GM18870 (cell line): ENCODE results near the gene ASTN1.

Source experiments
- ATAC-seq: cut with Tn5 transposase; IDR thresholded peaks from one replicate; pipeline ENCODE4 v1.9.1; 2021; ENCODE audit warnings: moderate library complexity; ENCODE audit not compliant: unreplicated experiment

The ASTN1 gene

DNA sequence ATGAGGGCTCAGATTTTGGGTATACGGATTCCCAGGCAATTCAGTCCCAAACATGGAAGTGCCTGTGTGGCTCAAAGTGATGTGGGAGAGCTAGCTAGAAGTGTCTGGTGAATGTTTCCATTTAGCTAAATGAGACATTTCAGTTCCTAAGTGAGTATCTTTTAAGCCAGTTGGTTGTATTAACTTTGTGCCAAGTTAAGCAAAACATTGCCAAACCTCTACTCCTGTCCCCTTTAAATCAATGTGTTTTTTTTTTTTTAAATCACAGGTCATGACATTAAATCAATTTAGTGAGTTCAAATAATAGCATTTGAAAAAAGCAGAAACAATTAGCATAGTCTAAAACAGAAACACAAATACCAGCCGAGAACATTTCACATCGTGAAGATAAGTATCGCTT, 230.1 kb downstream of the ASTN1 start:
- ATAC-seq = no peak

DNA sequence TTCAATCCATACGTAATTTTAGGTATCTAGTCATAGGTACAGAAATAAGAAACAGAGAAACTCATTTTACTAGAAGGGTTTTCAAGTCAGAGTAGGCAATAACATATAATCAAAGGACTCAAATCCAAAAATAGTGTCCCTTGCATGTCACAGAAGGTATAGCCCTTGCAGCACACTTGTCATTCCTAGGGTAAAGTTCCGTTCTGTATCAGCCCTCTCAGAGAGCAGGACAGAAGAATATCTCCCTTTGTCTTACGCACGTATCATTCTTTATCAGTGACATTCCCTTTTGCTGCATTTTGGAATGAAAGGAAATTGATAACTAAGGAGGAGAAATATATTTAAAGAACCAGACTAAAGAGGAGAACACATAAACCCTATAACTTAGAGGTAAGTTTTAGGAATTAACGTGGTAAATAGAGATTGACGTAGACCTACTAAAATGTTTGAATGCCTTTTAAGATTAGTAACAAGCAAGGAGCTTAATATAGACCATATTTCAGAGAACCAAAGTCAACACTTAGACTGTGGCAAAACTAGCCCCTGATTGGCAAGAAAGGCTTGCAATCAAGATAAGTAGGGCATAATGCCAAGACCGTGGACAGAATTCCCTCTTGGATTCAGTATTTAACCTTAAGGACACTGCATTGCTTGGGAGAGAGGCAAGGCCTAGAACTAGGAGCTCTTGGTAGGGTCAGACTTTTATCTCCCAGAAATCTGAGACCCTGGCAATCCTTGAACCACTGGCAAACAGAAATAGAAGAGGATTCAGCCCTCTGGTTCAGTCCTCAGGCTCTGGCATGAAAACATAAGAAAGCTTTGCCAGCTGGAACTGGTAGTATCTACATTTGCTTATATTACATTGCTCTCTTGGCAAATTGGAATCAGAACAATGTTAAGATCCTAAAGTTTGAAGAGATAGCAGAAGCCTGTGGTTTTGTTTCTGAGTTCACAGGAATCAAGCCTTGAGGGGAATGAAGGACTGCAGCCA, 232.1 kb downstream of the ASTN1 start:
- no peak for ATAC-seq

- no peak for ATAC-seq
Measured at GRCh38 chr1:176931526-176931925, 233.0 kb downstream of the ASTN1 start.

- no peak for ATAC-seq
Measured at GRCh38 chr1:176926330-176927086, 238.0 kb downstream of the ASTN1 start.

DNA sequence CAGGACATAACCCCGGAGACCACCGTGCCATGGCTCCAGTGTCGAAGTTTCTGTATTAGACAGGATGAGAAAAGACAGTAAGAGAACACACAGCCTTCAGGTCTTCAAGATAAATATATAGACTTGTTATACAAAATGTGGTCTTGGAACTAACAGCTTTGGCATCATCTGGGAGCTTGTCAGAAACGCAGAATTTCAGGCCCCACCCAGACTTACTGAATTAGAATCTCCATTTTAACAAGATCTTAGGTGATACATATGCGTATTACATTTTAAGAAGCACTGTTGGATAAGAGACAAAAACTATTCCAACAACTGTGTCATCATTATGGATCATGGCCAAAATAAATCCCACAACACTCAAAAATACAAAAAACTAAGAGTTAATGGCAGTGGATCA, 239.3 kb downstream of the ASTN1 start:
- no peak for ATAC-seq

DNA sequence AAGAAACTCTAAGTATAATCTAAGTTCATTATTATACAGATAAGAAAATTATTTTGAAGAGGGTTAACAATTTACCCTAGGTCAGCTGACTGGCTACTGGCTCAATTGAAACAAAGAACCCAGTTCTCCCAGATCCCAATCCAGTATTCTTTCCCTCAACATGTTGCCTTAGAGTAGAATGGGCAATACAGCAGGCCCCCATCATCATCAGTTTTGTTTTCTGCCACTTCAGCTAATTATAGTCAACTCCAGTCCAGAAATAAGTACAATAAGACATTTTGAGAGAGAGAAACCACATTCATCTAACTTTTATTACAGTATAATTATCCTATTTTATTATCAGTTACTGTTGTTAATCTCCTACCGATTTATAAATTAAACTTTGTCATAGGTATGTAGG, 241.2 kb downstream of the ASTN1 start:
- no peak for ATAC-seq

DNA sequence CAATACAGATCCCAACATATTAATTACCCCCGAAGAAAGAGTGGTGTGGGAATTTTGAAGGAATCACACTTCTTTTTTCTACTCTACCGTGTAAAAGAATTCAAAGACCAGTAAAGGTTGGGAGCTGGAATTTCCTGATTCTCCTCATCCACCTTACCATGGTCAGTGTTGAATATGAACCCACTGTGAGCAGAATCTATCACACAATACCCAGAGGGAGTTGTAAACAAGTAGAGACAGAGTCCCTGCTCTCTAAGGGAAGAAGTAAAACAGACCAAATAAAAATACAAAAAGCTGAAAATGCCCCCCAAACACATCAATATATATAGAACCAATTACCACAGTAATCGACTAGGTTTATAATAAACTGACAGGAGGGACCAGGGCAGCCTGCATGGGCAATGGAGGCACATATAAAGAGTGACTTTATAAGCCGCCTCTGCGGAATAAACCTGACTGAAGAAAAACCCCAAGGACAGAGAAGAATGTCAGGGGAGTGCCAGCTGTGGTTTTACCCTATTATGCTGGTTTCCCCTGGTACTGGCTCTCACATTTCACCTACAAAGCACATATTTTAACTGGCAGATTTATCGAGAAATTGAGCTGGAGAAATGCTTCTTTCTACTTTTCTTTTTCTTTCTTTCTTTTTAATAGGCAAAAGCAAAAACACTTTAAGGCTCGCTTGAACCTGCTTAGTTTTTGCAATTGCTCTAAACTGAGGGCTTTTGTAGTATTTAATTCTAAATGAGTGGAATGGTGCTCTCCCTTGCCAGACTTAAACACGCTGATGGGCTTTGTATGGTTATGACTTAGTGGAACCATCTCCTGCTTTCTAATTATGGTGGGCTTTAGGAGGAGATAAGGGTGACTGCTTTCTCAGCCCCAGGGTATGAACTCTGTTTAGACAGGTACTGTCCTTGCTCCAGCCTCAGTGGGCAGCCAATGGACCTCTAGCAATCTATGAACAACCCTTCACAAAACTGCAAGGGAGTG, 244.8 kb downstream of the ASTN1 start:
- no peak for ATAC-seq

- no peak for ATAC-seq
Measured at GRCh38 chr1:176905648-176906047, 258.9 kb downstream of the ASTN1 start.

DNA sequence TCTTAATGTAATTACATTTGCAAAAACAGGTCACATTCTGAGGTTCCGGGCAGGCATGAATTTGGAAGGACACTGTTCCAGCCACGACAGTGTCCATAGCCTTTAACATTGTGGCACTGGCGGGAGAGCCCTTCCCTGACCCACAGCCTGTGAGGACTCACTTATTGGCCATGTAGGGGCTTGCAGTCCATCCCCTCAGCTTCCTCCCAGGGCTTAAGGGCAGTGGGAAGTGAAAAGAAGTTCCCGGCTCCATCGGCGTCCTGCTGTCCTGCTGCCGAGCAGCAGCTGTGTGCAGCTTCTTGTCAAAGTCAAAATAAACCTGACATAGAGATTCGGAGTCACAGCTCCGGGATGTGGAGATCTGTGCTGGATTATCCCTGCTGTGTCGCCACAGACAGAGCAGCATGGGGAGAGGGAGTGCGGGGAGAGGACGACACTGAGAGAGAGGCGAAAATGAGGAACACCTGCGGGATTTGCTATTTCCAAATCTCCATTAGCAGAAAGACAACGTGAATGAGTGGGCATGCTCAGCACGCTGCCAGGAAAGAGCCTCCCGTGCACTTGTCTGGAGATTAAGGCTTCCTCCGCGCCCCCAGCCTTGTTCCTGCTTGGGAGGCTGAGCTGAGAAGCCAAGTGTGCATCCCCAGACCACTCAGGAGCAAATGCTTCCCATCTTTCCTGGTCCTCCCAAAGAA, 260.3 kb downstream of the ASTN1 start:
- no peak for ATAC-seq

DNA sequence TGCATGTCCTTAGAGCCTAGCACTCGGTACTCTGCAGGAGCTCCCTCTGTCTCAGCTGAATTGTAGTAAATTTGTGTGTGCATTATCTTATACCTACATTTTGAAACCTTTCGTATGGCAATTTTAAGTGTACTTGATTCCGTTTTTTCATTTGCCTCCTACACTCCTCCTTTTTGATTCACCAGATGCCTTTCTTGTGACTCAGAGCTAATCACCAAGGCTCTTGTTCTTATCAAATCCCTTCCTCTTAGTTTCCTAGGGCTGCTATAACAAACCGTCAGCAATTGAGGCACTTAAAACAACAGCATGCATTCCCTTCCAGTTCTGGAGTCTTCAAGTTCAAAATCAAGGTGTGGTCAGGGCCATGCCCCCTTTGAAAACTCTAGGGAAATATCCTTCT, 261.0 kb downstream of the ASTN1 start:
- ATAC-seq = no peak

DNA sequence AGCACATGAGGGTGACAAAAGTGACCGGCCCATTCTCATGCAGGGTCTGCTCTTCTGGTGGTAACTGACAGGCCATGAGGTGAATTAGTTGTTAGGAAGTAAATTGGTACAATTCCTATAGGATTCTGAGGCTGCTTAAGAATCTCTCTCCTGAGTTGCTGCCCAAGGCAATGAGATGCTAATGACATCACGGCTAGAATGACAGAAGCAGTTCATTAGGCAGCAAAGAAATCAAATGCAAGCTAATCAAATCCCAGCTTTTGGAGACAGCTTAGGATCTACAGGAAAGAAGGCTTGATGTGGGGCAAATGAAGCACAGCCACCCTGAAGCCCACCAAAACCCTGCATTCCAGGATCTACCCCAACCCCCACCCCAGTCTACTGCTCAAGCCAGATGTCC, 265.2 kb downstream of the ASTN1 start:
- ATAC-seq = no peak

DNA sequence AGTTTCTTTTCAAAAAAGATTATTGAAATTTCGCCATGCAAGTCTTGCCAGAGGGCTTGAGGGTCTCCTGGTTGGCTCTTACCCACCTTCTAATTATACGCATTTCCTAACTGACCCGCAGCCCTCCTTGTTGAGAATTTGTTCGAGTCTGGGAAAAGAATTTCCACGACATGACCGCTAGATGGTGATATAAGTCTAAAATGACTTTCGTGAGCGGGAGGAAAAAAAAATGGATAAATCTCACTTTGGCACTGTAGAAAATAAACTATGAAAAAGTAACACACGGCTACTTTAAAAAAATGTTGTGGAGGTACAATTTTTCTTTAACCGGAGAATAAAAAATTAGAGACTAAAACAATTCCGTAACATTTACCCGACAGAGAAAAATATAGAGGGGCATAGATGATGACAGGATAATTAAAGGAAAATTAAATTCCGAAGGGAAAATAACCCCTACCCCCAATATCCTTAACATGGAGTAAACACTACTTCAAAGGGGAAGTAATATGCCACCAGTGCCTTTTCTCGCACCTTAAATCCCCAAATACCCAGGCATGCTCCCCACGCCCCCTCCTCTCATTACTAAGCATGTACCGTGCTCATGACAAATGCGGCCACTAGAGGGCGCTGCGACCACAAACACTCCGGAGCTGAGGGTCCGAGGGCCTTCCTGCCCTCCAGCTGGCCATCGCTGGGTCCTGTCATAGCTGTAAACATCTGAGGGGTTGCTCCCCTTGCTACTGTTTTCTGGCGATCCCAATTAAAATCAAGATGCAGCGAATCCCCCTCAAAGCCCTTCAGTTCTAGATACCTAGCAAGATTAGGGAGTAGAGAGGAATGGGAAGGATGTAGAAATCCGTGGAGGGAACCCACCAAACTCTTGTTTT, 266.9 kb downstream of the ASTN1 start:
- no peak for ATAC-seq

GRCh38 chr1:176896216-176896615, 268.3 kb downstream of the ASTN1 start:
- no peak for ATAC-seq

GRCh38 chr1:176894450-176894849, 270.1 kb downstream of the ASTN1 start:
- ATAC-seq = no peak

DNA sequence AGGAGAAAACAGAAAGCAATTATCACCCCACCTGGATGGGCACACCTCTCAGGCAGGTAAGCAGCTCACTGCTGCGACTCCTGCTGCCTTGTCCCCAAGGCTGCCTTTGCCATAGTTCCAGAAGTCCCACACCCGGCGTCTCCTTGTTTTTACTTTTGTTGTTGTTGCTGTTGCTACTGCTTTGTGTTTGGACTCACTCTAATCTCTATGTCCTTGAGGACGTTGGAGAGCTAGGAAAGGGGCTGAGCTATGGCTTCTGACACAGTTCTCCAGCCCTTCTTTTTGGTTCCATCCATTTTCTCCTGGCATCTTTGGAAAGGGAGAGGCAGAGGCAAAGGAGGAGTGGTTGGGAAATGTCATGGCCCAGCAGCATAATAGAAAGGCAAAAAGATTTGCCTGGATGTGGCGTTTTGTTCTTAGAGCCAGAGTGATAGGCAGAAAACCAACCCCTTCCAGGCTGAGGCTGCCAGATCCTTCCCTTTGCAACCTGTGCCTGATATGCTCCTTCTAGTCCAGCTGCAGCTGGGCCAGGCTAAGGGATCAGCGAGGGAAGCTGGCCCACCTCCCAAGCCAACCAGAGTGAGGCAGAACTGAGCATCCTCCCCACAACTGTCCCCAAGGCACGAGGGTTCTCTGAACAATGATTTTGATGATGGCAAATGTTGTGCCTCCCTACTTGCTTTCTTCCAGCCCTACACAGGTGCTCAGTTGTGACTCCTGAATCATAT, 270.7 kb downstream of the ASTN1 start:
- no peak for ATAC-seq

GRCh38 chr1:176888471-176889032, 276.0 kb downstream of the ASTN1 start:
- ATAC-seq = no peak

DNA sequence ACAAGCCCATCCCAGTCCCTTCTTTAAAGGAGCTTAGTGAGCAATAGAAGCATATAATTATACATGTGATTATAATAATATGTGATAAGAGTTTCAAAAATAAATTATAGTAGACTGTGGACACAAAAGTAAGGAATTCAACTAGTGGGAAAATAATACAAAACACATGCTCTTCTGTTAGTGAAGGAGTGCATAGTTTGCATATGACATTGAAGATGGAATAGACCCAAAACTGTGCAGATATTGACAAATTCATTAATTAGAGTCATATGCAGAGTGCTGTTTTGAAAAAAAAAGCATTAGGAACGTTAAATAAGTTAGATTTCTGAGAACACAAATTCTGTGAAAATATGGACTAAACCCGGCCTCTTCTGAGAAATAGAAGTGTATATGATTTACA, 278.8 kb downstream of the ASTN1 start:
- no peak for ATAC-seq

DNA sequence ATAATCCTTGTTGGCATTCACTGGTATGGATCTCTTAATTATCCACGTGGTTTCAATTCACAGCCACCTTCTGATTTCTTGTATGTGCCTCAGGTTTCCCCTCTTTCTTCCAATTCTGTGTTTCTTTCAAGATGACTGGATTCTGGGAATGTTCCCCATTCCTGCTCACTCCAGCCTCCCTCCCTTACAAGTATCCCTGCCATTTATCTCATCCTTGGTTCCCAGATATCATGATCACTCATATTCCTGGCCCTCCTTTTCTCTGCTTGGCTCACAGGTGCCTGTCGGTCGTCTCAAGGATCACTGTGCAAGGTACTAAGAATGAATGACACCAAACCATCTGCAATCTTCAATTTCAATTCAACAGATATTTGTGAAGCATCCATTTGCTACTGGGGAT, 279.2 kb downstream of the ASTN1 start:
- no peak for ATAC-seq
